UCSD-AML1 (cell line): ENCODE data around the gene FBXW2.

ENCODE experiments used
- DNase-seq: peaks from one replicate; lab custom pipeline; 2025; ENCODE audit not compliant: unreplicated experiment; lab: John Stamatoyannopoulos, UW

The FBXW2 gene

GRCh38 chr9:120716483-120716882 is 76.7 kb downstream of the FBXW2 start:
- DNase-seq, result no peak

- DNase-seq, result no peak
Measured at GRCh38 chr9:120715389-120715924, 77.8 kb downstream of the FBXW2 start.

- DNase-seq, result no peak
Measured at GRCh38 chr9:120714846-120715388, 78.3 kb downstream of the FBXW2 start.

- peak; percentile 96 for DNase-seq
Measured at GRCh38 chr9:120714088-120714845, 78.9 kb downstream of the FBXW2 start, which contains the start of gene MEGF9. TSS of gene MEGF9 (minus strand) at chr9:120714470. CDS start at chr9:120714358, 112 bp downstream.

GRCh38 chr9:120713257-120714087 is 79.7 kb downstream of the FBXW2 start:
- DNase-seq, result no peak

- DNase-seq, result no peak
Measured at GRCh38 chr9:120712539-120713031, 80.6 kb downstream of the FBXW2 start.

GRCh38 chr9:120711841-120712538 is 81.2 kb downstream of the FBXW2 start:
- DNase-seq, result no peak

- no peak for DNase-seq
Measured at GRCh38 chr9:120711354-120711753, 81.9 kb downstream of the FBXW2 start.

- DNase-seq, result no peak
Measured at GRCh38 chr9:120710110-120710981, 82.9 kb downstream of the FBXW2 start.

GRCh38 chr9:120708526-120709224 is 84.5 kb downstream of the FBXW2 start:
- DNase-seq, result no peak

- DNase-seq, result no peak
Measured at GRCh38 chr9:120707170-120707569, 86.0 kb downstream of the FBXW2 start.
